ENCODE data around the gene ARHGAP12.
A peak's percentile ranks its signal among the peaks of the same experiment; 100 is the strongest.
"Not testable (repeated sequence)": the region's sequence is repeated elsewhere in the genome, so short reads cannot be mapped to it uniquely, and the experiment has no call there.

The ARHGAP12 gene

DNA sequence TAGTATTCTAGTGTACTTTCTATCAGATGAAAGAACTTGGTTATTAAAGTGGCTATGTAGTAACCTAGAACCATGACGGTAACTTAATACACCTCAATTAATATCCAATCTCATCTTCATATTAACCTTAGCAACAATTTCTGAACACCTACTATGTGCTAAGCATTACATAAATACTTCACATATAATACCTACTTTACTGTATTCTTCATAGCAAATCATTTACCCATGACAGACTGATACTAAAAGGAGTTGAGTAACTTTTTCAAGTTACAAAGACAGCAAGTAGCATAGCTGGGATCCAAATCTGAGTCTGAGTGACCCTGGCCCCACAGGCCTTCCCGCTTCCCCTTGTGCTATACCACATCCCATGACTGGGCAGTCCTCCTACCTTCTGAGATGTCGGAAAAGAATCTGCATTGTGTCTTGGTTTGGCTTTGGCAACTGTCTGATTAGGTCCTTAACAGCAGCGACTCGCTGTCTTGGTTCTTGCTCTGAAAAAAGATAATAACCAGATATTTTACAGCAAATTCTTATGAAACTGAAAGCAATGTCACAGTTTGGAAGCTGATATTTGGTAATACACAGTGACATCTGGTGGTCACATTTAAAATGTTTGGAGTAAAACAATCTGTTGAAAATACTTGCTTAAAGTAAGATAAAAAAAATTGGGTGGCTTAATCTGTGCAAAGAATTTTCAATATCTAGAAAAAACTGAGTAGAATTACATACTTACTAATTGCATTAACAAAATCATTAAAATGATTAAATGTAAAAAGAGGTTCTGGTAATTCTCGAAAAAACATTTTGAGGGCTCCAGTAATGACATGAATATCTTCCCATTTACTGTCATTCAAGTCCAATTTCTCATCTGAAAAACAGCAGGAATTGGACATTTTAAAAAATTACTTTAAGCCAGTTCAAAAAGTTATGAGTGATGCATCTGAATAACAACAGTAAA is 120.1 kb downstream of the ARHGAP12 start:
- DNase-seq = peak; percentile 61

GRCh38 chr10:31804352-31804810 is 124.2 kb downstream of the ARHGAP12 start:
- no peak for DNase-seq

DNA sequence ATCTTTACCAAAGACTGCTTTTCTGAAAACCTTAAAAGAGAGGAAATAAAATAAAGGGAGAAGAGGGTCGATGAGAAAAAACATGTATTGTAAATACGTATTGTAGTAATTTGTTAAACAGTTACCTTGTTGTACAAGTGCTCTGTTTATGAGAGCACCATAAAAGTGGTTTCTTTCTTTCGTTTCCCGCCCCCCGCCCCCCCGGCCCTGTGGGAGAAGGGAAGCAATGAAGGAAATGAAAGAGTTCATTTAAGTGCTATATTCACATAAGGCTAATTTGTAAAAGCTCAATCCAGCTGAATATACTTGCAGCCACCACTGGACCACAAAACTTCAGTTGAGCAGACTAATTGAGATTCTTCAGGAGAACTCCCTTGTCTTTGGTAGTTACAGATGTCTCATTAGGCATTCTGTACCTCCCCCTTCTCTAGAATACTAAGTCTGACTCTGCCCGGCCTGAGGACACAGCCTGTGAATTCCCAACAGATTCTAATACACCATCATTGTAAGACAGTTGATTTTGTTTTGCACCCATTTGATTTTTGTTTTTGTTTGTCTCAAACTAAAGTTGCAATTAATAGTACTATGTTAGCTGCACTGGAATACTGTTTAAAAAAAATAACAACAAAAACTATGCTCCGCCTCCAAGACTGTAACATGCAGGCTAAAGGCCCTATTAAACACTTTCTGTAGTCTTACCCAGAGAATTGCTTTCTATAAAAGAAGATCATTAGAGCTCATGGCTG is 124.9 kb downstream of the ARHGAP12 start:
- no peak for DNase-seq

- no peak for DNase-seq
These were observed 129.4 kb downstream of the ARHGAP12 start for GRCh38 chr10:31799181-31799580.

DNA sequence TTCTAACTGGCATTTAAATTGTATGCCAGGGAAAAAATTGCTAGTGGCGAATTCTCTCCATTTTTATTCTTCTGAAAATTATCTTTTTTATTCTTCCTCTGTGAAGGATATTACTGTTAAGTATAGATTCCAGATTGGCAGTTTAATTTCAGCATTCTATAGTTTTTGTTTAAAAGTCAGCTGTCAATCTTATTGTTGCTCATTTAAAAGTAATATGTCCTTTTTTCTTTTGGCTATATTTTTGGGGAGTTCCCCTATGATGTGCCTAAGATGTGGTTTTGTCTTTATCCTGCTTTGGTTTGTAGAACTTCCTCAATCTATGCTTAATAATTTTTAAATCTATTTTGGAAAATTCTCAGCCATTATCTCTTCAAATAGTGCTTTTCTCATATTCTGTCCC is 135.9 kb downstream of the ARHGAP12 start:
- DNase-seq = no peak

DNA sequence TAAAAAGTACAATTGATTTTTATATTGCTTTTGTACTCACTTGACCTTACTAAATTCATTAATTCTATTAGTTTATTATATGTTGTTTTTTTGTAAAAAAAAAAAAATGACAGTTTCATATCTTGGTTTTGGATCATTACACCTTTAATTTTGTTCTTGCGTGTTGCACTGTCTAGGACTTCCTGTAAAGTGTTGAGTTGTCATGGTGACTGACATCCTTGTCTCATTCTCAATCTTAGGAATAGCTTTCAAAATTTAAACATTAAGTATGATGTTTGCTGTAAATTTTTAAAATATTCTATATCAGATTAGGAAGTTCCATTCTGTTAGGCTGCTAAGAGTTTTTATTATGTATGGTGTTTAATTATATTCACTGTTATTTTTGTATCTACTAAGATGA is 139.1 kb downstream of the ARHGAP12 start:
- no peak for DNase-seq

GRCh38 chr10:31782701-31783100 is 145.9 kb downstream of the ARHGAP12 start:
- DNase-seq = no peak

- no peak for DNase-seq
These were observed 147.9 kb downstream of the ARHGAP12 start for GRCh38 chr10:31780717-31781116.

DNA sequence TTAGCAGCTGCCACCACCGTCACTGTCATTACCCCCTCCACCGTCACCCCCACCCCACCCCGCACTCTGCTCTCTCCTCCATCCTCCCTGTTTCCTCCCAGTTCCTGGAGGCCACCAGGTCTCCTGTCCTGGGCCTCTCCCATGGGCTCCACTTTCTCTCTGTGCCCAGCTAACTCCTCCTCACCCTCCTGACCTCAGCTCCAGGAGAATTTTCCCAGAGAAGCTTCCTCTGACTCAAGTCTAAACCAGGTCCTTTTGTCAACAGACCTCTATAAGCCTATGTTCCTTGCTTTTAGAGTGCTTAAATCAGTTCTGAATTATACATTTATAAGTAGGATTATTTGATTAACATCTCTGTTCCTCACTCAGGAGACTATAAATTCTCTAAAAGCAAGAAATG is 150.0 kb downstream of the ARHGAP12 start:
- no peak for DNase-seq

GRCh38 chr10:31776159-31776558 is 152.5 kb downstream of the ARHGAP12 start:
- DNase-seq = no peak

GRCh38 chr10:31774928-31775650 is 153.5 kb downstream of the ARHGAP12 start:
- no peak for DNase-seq

- no peak for DNase-seq
These were observed 154.2 kb downstream of the ARHGAP12 start for GRCh38 chr10:31774299-31774900.

DNA sequence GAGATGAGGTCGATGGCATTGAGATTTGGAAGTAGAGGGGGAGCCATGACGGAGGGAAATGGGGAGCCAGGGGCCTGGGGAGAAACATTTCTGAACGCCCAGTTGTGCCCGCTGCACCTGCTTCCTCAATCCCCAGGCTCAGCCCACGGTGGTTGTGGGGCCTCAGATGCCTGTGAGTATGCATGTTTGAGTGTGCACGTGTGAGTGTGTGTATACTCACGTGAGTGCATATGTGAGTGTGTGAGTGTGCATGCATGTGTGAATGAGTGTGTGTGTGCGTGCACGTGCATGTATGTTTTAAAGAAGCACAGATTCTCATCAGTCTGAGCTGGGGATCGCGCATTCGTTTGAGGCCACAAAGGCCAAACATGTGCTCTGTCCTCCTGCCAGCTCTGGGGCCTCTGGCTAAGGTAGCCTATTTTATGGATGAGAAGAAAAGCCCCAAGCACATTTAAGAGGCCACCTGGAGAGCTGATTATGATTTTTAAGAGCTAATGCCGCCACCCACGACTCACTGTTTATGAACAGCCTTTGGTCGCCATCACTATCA is 154.8 kb downstream of the ARHGAP12 start:
- DNase-seq = no peak

DNA sequence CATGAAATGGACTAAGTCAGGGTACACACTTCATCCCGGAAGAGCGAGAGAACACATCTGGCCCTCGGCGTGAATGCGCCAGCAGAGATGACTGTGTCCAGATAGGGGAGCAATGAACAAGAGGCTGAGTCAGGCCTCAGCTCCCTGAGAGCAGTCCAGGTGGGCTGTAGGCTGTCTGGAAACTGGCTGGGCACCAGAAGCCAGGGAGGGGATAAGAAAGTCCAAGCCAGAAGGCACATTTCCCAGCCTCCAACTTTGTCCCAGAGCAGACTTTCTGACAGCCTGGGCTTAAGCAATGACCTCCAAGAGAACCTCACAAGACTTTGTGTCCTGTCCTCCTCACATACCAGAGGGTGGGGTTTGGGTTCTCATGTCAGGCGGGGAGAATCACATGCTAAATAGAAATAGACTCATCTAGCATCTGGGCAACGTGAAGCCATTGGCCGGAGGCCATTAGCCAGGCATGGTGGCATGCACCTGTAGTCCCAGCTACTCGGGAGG is 157.2 kb downstream of the ARHGAP12 start:
- no peak for DNase-seq

- peak; percentile 69 for DNase-seq
These were observed 158.2 kb downstream of the ARHGAP12 start for GRCh38 chr10:31770307-31770902.

- no peak for DNase-seq
These were observed 159.1 kb downstream of the ARHGAP12 start for GRCh38 chr10:31769564-31769963.

- DNase-seq = not testable (repeated sequence)
These were observed 159.7 kb downstream of the ARHGAP12 start for GRCh38 chr10:31768935-31769334.

- no peak for DNase-seq
These were observed 160.2 kb downstream of the ARHGAP12 start for GRCh38 chr10:31768467-31768866.

GRCh38 chr10:31765541-31765940 is 163.1 kb downstream of the ARHGAP12 start:
- DNase-seq = no peak

- no peak for DNase-seq
These were observed 166.3 kb downstream of the ARHGAP12 start for GRCh38 chr10:31762316-31762715.

- DNase-seq = no peak
These were observed 167.5 kb downstream of the ARHGAP12 start for GRCh38 chr10:31761156-31761555.

- no peak for DNase-seq
These were observed 168.0 kb downstream of the ARHGAP12 start for GRCh38 chr10:31760674-31761081.

Data from DMS53 (cell line).